OCI-LY1 (cell line): Measurements from ENCODE around the gene PLXDC1.

Experiments
- EZH2 ChIP-seq: fragments of 200-600 bp; sonication (generic), shearing (Covaris generic); IDR thresholded peaks from 2 replicates; pipeline ENCODE4 v1.8.0; 2017; ENCODE audit warnings: borderline replicate concordance, mixed run types, mild to moderate bottlenecking, antibody characterized with exemption, low read length, moderate library complexity, mixed read lengths
- TF ChIP-seq, protein P1 (sequence below): fragments of 200-600 bp; sonication (generic), shearing (Covaris generic); IDR thresholded peaks from 2 replicates; pipeline ENCODE4 v1.5.1; 2017; ENCODE audit warnings: mild to moderate bottlenecking, antibody characterized with exemption, low read length, moderate library complexity, mixed read lengths

DNA sequence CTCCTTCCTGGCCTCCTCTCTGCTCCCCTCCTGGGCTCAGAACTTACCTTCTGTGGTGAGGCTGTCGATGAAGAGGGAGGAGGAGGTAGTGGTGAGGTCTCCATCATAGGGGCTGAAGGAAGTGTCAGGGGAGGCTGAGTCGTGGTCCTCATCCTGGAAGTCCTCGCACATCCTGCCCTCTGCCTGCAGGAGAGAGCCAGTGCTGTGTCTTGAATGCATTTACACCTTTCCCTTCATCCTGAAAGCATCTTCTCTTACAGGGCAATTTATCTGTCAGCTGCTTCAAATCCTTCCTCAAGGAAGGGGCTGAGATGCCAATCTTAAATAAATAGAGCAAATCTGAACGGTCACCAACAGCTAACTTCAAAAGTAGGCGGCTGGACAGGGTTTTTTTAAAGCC is 73.6 kb downstream of the PLXDC1 start:
- TF ChIP-seq, protein P1, sequence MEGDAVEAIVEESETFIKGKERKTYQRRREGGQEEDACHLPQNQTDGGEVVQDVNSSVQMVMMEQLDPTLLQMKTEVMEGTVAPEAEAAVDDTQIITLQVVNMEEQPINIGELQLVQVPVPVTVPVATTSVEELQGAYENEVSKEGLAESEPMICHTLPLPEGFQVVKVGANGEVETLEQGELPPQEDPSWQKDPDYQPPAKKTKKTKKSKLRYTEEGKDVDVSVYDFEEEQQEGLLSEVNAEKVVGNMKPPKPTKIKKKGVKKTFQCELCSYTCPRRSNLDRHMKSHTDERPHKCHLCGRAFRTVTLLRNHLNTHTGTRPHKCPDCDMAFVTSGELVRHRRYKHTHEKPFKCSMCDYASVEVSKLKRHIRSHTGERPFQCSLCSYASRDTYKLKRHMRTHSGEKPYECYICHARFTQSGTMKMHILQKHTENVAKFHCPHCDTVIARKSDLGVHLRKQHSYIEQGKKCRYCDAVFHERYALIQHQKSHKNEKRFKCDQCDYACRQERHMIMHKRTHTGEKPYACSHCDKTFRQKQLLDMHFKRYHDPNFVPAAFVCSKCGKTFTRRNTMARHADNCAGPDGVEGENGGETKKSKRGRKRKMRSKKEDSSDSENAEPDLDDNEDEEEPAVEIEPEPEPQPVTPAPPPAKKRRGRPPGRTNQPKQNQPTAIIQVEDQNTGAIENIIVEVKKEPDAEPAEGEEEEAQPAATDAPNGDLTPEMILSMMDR, result no peak
- no peak for TF ChIP-seq EZH2
